GM12892 (cell line): ENCODE data around the gene RSL1D1.
"Not testable (repeated sequence)": the region's sequence is repeated elsewhere in the genome, so short reads cannot be mapped to it uniquely, and the experiment has no call there.

Experiments used
- POLR2AphosphoS5 ChIP-seq: IDR thresholded peaks from 2 replicates; pipeline ENCODE4 v1.6.1; 2011; ENCODE audit warnings: low read depth, low read length, control low read depth
- TAF1 ChIP-seq: IDR thresholded peaks from 2 replicates; pipeline ENCODE4 v1.6.1; 2011; ENCODE audit warnings: low read depth, mild to moderate bottlenecking, control low read depth, low read length, borderline replicate concordance

DNA sequence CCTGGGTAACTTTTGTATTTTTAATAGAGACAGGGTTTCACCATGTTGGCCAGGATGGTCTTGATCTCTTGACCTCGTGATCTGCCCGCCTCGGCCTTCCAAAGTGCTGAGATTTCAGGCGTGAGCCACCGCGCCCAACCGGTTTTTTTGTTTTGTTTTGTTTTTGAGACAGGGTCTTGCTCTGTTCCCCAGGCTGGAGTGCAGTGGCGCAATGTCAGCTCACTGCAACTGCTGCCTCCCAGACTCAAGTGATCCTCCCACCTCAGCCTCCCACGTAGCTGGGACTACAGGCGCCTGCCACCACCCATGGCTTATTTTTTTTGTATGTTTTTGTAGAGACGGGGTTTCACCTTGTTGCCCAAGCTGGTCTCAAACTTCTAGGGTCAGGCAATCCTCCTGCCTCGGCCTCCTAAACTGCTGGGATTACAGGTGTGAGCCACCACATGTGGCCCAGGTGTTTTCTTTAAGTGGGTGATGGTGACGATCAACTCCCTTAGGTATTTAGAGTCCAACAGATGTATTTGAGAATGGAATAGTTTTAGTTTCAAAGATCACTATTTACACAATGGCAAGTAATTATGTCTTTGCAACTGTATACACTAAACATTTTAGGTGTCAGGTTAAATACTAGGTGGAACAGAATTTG lies 25.7 kb downstream of the RSL1D1 start:
- TF ChIP-seq TAF1, POLR2AphosphoS5: not testable (repeated sequence)
